GM23248 (cell line): ENCODE results near the gene CAMKK1.

ENCODE experiments used
- EZH2 ChIP-seq: fragments of 200-600 bp; sonication (generic); IDR thresholded peaks from 2 replicates; pipeline ENCODE4 v1.6.1; 2018; ENCODE audit warnings: antibody characterized with exemption, mild to moderate bottlenecking; ENCODE audit not compliant: insufficient read depth, poor library complexity, severe bottlenecking
- EZH2phosphoT487 ChIP-seq: fragments of 200-600 bp; sonication (generic); IDR thresholded peaks from 2 replicates; pipeline ENCODE4 v1.6.1; 2018; ENCODE audit warnings: antibody characterized with exemption, moderate library complexity, mild to moderate bottlenecking, low read depth; ENCODE audit not compliant: insufficient read depth

GRCh38 chr17:3818786-3819185 lies 74.1 kb downstream of the CAMKK1 start:
- TF ChIP-seq EZH2phosphoT487, result no peak
- TF ChIP-seq EZH2, result no peak
